Mononuclear cell (primary cell): ENCODE measurements around the gene WNK2. TPM values are rescaled to one million over a fixed set of nuclear protein-coding genes. Genes with fewer than 3 reads are reported as not detected.

Experiments
- H3K27me3 ChIP-seq: 2 replicates; pipeline ENCODE4 v1.6.0; 2011; ENCODE audit warnings: low read length, control low read depth; ENCODE audit not compliant: insufficient read depth
- H3K4me1 ChIP-seq: 2 replicates; pipeline ENCODE4 v1.5.1; 2011; ENCODE audit warnings: mild to moderate bottlenecking, low read length, control low read depth; ENCODE audit not compliant: insufficient read depth
- H3K4me3 ChIP-seq: 2 replicates; pipeline ENCODE4 v1.5.1; 2011; ENCODE audit warnings: mild to moderate bottlenecking, low read length, moderate library complexity
- H3K9me3 ChIP-seq: 2 replicates; pipeline ENCODE4 v1.5.1; 2011; ENCODE audit warnings: low read depth, mild to moderate bottlenecking, control low read depth, low read length
- total RNA-seq: library from RNA; depleted of rRNA; stranded (reverse); fragments of >200 nt; gene quantifications from one replicate; pipeline ENCODE4 v1.2.3, GENCODE V29; 2012

Gene WNK2
- total RNA-seq, 1 donor = 0.10 TPM

GRCh38 chr9:93154293-93154903, 29.5 kb upstream of the WNK2 start:
- H3K27me3 ChIP-seq = no peaks in the 10 kb centered on the region

GRCh38 chr9:93155716-93156474, 28.0 kb upstream of the WNK2 start:
- no peak overlapping the region for H3K4me3 ChIP-seq
- H3K4me1 ChIP-seq = peaks cover 7% of the 10 kb centered on the region
- no peaks in the 10 kb centered on the region for H3K9me3 ChIP-seq
- H3K27me3 ChIP-seq = no peaks in the 10 kb centered on the region

More at GRCh38 chr9:93154293-93154903, 29.5 kb upstream of the WNK2 start:
- Histone ChIP-seq H3K4me3 (no peak overlapping the region), H3K4me1 (no peaks in the 10 kb centered on the region), H3K9me3 (no peaks in the 10 kb centered on the region)

DNA sequence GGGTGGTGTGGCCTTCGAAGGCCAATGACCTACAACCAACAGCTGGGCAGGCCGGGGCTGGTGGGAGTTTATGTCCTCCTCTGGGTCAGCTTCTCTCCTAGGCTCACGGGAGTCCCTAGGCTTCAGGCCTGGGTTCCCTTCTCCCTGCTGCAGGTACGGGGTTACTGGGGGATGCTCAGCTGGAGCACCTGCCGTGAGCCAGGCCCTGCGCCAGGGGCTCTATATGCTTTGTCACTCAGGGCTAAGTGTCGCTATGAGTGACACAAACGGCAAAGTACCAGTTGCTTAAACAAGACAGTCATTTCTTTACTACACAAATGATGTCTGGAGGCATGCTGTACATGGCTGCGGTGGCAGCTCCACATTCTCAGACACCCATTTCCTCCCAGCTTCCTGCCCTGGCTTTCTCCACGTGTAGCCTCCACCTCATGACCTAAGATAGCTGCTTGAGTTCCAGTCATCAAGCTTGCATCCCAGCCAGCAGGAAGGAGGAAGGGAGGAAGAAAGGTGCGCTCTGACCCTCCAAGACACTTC, 27.4 kb upstream of the WNK2 start:
- peaks cover 7% of the 10 kb centered on the region for H3K4me1 ChIP-seq
- no peaks in the 10 kb centered on the region for H3K9me3 ChIP-seq
- H3K27me3 ChIP-seq = no peaks in the 10 kb centered on the region
- no peak overlapping the region for H3K4me3 ChIP-seq

- Histone ChIP-seq H3K9me3 (no peaks in the 10 kb centered on the region), H3K27me3 (no peaks in the 10 kb centered on the region), H3K4me3 (no peak overlapping the region), H3K4me1 (peaks cover 7% of the 10 kb centered on the region)
Observed at GRCh38 chr9:93159601-93160471, 24.1 kb upstream of the WNK2 start.

GRCh38 chr9:93161786-93162562, 22.0 kb upstream of the WNK2 start:
- Histone ChIP-seq H3K27me3 (no peaks in the 10 kb centered on the region), H3K9me3 (no peaks in the 10 kb centered on the region), H3K4me3 (no peak overlapping the region), H3K4me1 (peaks cover 7% of the 10 kb centered on the region)

- Histone ChIP-seq H3K9me3 (no peaks in the 10 kb centered on the region), H3K4me3 (no peak overlapping the region), H3K27me3 (no peaks in the 10 kb centered on the region), H3K4me1 (peaks cover 7% of the 10 kb centered on the region)
Observed at GRCh38 chr9:93164085-93164484, 19.9 kb upstream of the WNK2 start.

- Histone ChIP-seq H3K4me1 (no peaks in the 10 kb centered on the region), H3K27me3 (no peaks in the 10 kb centered on the region), H3K9me3 (no peaks in the 10 kb centered on the region), H3K4me3 (no peak overlapping the region)
Observed at GRCh38 chr9:93166699-93167098, 17.2 kb upstream of the WNK2 start.

GRCh38 chr9:93167185-93167584, 16.8 kb upstream of the WNK2 start:
- no peaks in the 10 kb centered on the region for H3K9me3 ChIP-seq
- no peaks in the 10 kb centered on the region for H3K27me3 ChIP-seq
- H3K4me3 ChIP-seq = no peak overlapping the region
- no peaks in the 10 kb centered on the region for H3K4me1 ChIP-seq

DNA sequence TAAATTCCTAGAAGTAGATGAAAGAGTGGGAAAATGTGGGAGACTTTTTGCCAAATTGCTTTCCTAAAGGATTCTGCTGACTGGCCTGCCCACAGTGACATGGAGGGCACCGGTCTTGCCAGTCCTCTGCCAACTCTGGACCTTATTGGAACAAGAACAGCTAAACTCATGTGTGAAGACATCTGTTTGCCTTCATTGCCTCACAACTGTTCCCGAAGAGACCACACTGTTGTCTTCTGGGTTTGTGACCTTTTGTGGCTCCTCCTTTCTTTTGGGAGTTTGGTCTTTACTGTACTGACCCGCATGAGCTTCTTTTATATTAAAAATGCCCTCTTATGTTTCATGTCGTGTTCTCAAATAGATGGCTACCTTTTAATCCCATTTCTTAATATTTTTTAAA, 16.1 kb upstream of the WNK2 start:
- Histone ChIP-seq H3K27me3 (no peaks in the 10 kb centered on the region), H3K9me3 (no peaks in the 10 kb centered on the region), H3K4me1 (no peaks in the 10 kb centered on the region), H3K4me3 (no peak overlapping the region)

- Histone ChIP-seq H3K9me3 (no peaks in the 10 kb centered on the region), H3K27me3 (no peaks in the 10 kb centered on the region), H3K4me3 (no peak overlapping the region), H3K4me1 (peaks cover 4% of the 10 kb centered on the region)
Observed at GRCh38 chr9:93168581-93168980, 15.4 kb upstream of the WNK2 start.

DNA sequence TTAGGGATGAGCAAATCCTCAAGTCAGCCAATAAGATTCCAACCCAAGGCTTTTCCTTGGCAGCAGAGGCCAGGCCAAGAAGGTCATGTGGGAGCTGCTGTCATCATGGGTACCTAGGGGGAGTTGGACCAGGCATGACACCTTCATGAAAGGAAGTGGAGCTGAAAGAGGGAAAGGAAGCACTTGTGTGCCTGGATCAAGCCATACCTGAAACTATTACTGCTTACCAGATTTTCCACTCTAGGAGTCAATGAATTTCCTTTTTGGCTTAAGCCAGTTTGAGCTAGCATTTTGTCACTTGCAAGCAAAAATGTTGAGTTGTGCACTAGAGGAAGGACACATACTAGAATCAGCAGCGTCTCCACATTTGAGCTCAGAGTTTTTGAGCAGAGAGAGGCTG, 14.5 kb upstream of the WNK2 start:
- no peaks in the 10 kb centered on the region for H3K9me3 ChIP-seq
- H3K27me3 ChIP-seq = no peaks in the 10 kb centered on the region
- H3K4me3 ChIP-seq = no peak overlapping the region
- peaks cover 4% of the 10 kb centered on the region for H3K4me1 ChIP-seq

DNA sequence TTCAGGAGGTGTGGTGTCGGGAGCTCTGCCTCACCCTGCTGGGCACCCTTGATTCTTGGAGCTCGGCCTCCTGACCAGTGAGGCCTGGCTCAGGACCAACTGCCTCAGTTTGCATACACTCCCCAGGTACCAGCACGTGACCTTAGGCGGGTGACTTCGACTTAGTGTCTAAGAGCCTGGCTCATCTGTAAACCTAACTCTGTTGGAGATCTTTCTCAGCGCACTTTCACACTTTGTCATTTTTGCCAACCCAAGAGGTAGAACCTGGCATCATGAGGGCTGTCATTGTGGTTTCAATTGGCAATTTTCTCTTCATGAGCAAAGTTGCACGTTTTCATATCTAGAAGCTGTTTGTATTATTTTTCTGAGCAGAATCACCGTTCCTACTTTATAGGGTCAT, 13.4 kb upstream of the WNK2 start:
- Histone ChIP-seq H3K4me1 (peaks cover 4% of the 10 kb centered on the region), H3K9me3 (no peaks in the 10 kb centered on the region), H3K27me3 (no peaks in the 10 kb centered on the region), H3K4me3 (no peak overlapping the region)

DNA sequence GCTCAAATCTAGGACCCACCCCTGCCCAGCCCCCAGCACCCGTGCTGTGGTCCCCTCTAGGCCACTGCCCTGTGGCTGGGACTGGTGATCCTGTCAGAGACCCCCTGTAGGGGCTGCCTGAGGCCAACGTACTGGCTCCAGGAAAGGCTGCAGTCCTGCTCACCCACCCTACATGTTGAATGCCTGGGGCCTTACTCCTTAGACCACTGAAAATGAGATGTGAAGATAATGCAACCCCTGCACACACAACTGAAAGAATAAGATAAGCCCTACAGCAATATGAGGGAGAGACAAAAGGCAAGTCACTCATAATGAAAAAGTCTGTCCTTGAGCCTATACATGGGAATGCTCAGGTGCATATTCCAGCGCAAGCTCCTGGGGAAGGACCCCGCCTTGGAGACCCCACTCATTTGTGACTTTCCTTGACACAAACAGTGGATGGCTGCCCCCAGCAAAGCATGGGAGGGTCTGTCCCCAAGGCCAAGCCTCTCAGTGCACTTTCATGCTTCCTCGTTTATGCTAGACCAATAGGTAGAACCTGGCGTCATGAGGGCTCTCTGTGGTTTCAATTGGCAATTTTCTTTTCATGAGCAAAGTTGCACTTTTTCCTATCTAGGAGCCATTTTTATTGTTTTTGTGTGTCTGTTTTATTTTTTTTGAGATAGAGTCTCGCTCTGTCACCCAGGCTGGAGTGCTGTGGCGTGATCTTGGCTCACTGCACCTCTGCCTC, 12.5 kb upstream of the WNK2 start:
- Histone ChIP-seq H3K9me3 (no peaks in the 10 kb centered on the region), H3K4me3 (no peak overlapping the region), H3K27me3 (no peaks in the 10 kb centered on the region), H3K4me1 (peaks cover 4% of the 10 kb centered on the region)
